ENCODE measurements around the gene GPR55.

Gene GPR55

GRCh38 chr2:230868161-230868946 lies 56.7 kb downstream of the GPR55 start:
- no peak for DNase-seq (ENCODE audit: low spot score)

- peak; percentile 72 for DNase-seq (ENCODE audit: low spot score)
These were observed 58.1 kb downstream of the GPR55 start for GRCh38 chr2:230866756-230867523.

GRCh38 chr2:230865766-230866755 lies 59.0 kb downstream of the GPR55 start:
- peak; percentile 66 for DNase-seq (ENCODE audit: low spot score)

GRCh38 chr2:230865307-230865765 lies 59.7 kb downstream of the GPR55 start:
- DNase-seq (ENCODE audit: low spot score), result no peak

GRCh38 chr2:230864605-230865306 lies 60.3 kb downstream of the GPR55 start, which contains the start of gene ITM2C:
TSS of gene ITM2C (plus strand) at chr2:230864942. CDS start at chr2:230865026, 84 bp downstream.
- no peak for DNase-seq (ENCODE audit: low spot score)

- DNase-seq (ENCODE audit: low spot score), result no peak
These were observed 60.9 kb downstream of the GPR55 start for GRCh38 chr2:230864122-230864604.

GRCh38 chr2:230863442-230864121 lies 61.5 kb downstream of the GPR55 start:
- no peak for DNase-seq (ENCODE audit: low spot score)

GRCh38 chr2:230863031-230863430 lies 62.0 kb downstream of the GPR55 start:
- no peak for DNase-seq (ENCODE audit: low spot score)

GRCh38 chr2:230862292-230862691 lies 62.8 kb downstream of the GPR55 start:
- DNase-seq (ENCODE audit: low spot score), result no peak

GRCh38 chr2:230861552-230862255 lies 63.3 kb downstream of the GPR55 start:
- DNase-seq (ENCODE audit: low spot score), result no peak

Measured in pons (tissue), 1 donor.